HG02642 (cell line): ENCODE measurements around the gene PDE4D.

ENCODE experiments used
- ATAC-seq: cut with Tn5 transposase; IDR thresholded peaks from one replicate; pipeline ENCODE4 v1.9.1; 2021; ENCODE audit warnings: mild to moderate bottlenecking; ENCODE audit not compliant: unreplicated experiment, poor library complexity

The PDE4D gene

GRCh38 chr5:59257488-59258400 lies 635.8 kb downstream of the PDE4D start:
- no peak for ATAC-seq

- no peak for ATAC-seq
Observed at GRCh38 chr5:59256331-59256730, 637.2 kb downstream of the PDE4D start.

- no peak for ATAC-seq
Observed at GRCh38 chr5:59254055-59254687, 639.4 kb downstream of the PDE4D start.

- no peak for ATAC-seq
Observed at GRCh38 chr5:59253625-59254024, 639.9 kb downstream of the PDE4D start.

- no peak for ATAC-seq
Observed at GRCh38 chr5:59251627-59252026, 641.9 kb downstream of the PDE4D start.

- ATAC-seq = no peak
Observed at GRCh38 chr5:59249726-59250125, 643.8 kb downstream of the PDE4D start.

GRCh38 chr5:59249160-59249559 lies 644.4 kb downstream of the PDE4D start:
- ATAC-seq = no peak

GRCh38 chr5:59246882-59247281 lies 646.6 kb downstream of the PDE4D start:
- ATAC-seq = no peak

- no peak for ATAC-seq
Observed at GRCh38 chr5:59246145-59246869, 647.2 kb downstream of the PDE4D start.

GRCh38 chr5:59245198-59245597 lies 648.3 kb downstream of the PDE4D start:
- ATAC-seq = no peak

GRCh38 chr5:59241552-59241951 lies 652.0 kb downstream of the PDE4D start:
- no peak for ATAC-seq

- ATAC-seq = no peak
Observed at GRCh38 chr5:59241119-59241518, 652.4 kb downstream of the PDE4D start.

GRCh38 chr5:59238126-59238902 lies 655.2 kb downstream of the PDE4D start:
- peak; percentile 87 for ATAC-seq

GRCh38 chr5:59236986-59237385 lies 656.5 kb downstream of the PDE4D start:
- ATAC-seq = no peak

GRCh38 chr5:59236448-59236847 lies 657.1 kb downstream of the PDE4D start:
- ATAC-seq = no peak

GRCh38 chr5:59234236-59234635 lies 659.3 kb downstream of the PDE4D start:
- ATAC-seq = no peak

- ATAC-seq = no peak
Observed at GRCh38 chr5:59231221-59231931, 662.1 kb downstream of the PDE4D start.

GRCh38 chr5:59222687-59223511 lies 670.6 kb downstream of the PDE4D start:
- no peak for ATAC-seq

- no peak for ATAC-seq
Observed at GRCh38 chr5:59221769-59222168, 671.8 kb downstream of the PDE4D start.
